A549 (cell line): ENCODE results near the gene KCNJ14. TPM values are rescaled to one million over a fixed set of nuclear protein-coding genes. Genes with fewer than 3 reads are reported as not detected.
A peak's percentile ranks its signal among the peaks of the same experiment; 100 is the strongest.

Source experiments
- ATAC-seq, 2 experiments: fragments of 200-7000 bp in 1 of 2; fragments of >200 bp in 1 of 2; cut with Nextera tagmentation in 1 of 2; cut with Tn5 transposase in 1 of 2; 3 replicates each; pipeline versions ENCODE4 v1.8.0 to v1.9.1; 2018 to 2020; ENCODE audit warnings: mild to moderate bottlenecking in 1 of 2, moderate library complexity in 1 of 2
- CTCF ChIA-PET: fragments of 300-600 bp; sonication (Branson Sonifier 250); formaldehyde crosslinking; extraction: SDS; loops from one replicate; lab custom pipeline; 2021; ENCODE audit warnings: antibody characterized with exemption, inconsistent platforms; lab: Yijun Ruan, JAX
- POLR2A ChIA-PET: fragments of 350-600 bp; formaldehyde crosslinking; extraction: SDS; loops from one replicate; lab custom pipeline; 2021; ENCODE audit warnings: antibody characterized with exemption, inconsistent platforms; lab: Yijun Ruan, JAX
- DNase-seq, 2 experiments: peaks; one replicate each; pipeline versions ENCODE4 v3.0.0 to v3.0.0-alpha.2; 2011 to 2016; ENCODE audit warnings: low read depth in 1 of 2, low spot score in 1 of 2
- FAIRE-seq: peaks from 2 replicates; lab custom pipeline; 2011; peaks lifted over from hg19 to GRCh38; lab: Jason Lieb, UNC
- H3K27ac ChIP-seq, 2 experiments: fragments of >200 bp; sonication (Bioruptor Twin); formaldehyde crosslinking; 3 replicates each; pipeline ENCODE4 v1.5.1; 2016 to 2017
- H3K4me1 ChIP-seq: fragments of >200 bp; sonication (Bioruptor Twin); formaldehyde crosslinking; 3 replicates; pipeline ENCODE4 v1.6.1; 2016
- H3K4me2 ChIP-seq: fragments of >200 bp; sonication (Bioruptor Twin); formaldehyde crosslinking; 3 replicates; pipeline ENCODE4 v1.6.1; 2016
- H3K4me3 ChIP-seq: fragments of >200 bp; sonication (Bioruptor Twin); formaldehyde crosslinking; 3 replicates; pipeline ENCODE4 v1.5.1; 2016
- H3K9me3 ChIP-seq: fragments of >200 bp; sonication (Bioruptor Twin); formaldehyde crosslinking; 3 replicates; pipeline ENCODE4 v1.6.1; 2016
- BHLHE40 ChIP-seq: IDR thresholded peaks from 2 replicates; pipeline ENCODE4 v1.6.1; 2012; ENCODE audit warnings: low read depth, low read length, inconsistent platforms
- FOXS1 ChIP-seq: fragments of 250-450 bp; sonication (Bioruptor Pico); IDR thresholded peaks from 2 replicates; pipeline ENCODE4 v1.5.0; 2020; ENCODE audit warnings: mild to moderate bottlenecking, moderate library complexity
- GATA3 ChIP-seq: IDR thresholded peaks from 2 replicates; pipeline ENCODE4 v1.6.1; 2012; ENCODE audit warnings: borderline replicate concordance
- HOXB5 ChIP-seq: fragments of 250-450 bp; sonication (Bioruptor Pico); IDR thresholded peaks from 2 replicates; pipeline ENCODE4 v1.5.0; 2020; ENCODE audit warnings: mild to moderate bottlenecking, moderate library complexity
- MYC ChIP-seq: IDR thresholded peaks from 2 replicates; pipeline ENCODE4 v1.6.1; 2012; ENCODE audit warnings: mild to moderate bottlenecking, inconsistent platforms, low read length, improper control_type of control experiment, borderline replicate concordance
- POLR2A ChIP-seq: IDR thresholded peaks from 2 replicates; pipeline ENCODE4 v1.6.1; 2012; ENCODE audit warnings: mild to moderate bottlenecking, low read length
- POLR2AphosphoS2 ChIP-seq: conservative IDR thresholded peaks from 2 replicates; pipeline ENCODE4 v1.6.1; 2012; ENCODE audit warnings: low read length, improper control_type of control experiment, inconsistent platforms
- RAD21 ChIP-seq, 2 experiments: fragments of >200 bp in 1 of 2; sonication (Bioruptor Twin) in 1 of 2; formaldehyde crosslinking in 1 of 2; IDR thresholded peaks in 1 of 2; conservative IDR thresholded peaks in 1 of 2; 2 replicates in 1 of 2; 3 replicates in 1 of 2; pipeline ENCODE4 v1.6.1; 2012 to 2018; ENCODE audit warnings: inconsistent platforms in 1 of 2
- SMC3 ChIP-seq: fragments of >200 bp; sonication (Bioruptor Twin); formaldehyde crosslinking; IDR thresholded peaks from 3 replicates; pipeline ENCODE4 v1.6.1; 2018; ENCODE audit warnings: inconsistent platforms
- ZNF302 ChIP-seq: fragments of 250-450 bp; sonication (Bioruptor Pico); IDR thresholded peaks from 2 replicates; pipeline ENCODE4 v1.9.0; 2021; ENCODE audit warnings: inconsistent platforms, mild to moderate bottlenecking, moderate library complexity
- WGBS: methylation state at CpG from one replicate; pipeline ENCODE4 v1.1.6; 2017; ENCODE audit errors: missing lambda C conversion rate; 5-methylcytosine and 5-hydroxymethylcytosine counted together
- polyA plus RNA-seq, 4 experiments: library from polyadenylated mRNA; depleted of rRNA in 3 of 4; stranded (reverse); fragments of >200 nt; fragmentation: RNase III in 1 of 4; extraction: RNeasy Plus Mini Kit Qiagen cat#74134 plus additional on column Dnase treatment in 1 of 4; gene quantifications; 2 replicates in 3 of 4; 3 replicates in 1 of 4; pipeline ENCODE4 v1.2.3, GENCODE V29; 2011 to 2017
- TF ChIP-seq, protein P1 (sequence below): fragments of >200 bp; sonication (Bioruptor Twin); formaldehyde crosslinking; IDR thresholded peaks from 2 replicates; pipeline ENCODE4 v1.6.1; 2016

Gene KCNJ14
- polyA plus RNA-seq, 2 of the 4 experiments (the other 2 are of a cell fraction), result 1.3 to 1.9 TPM

DNA sequence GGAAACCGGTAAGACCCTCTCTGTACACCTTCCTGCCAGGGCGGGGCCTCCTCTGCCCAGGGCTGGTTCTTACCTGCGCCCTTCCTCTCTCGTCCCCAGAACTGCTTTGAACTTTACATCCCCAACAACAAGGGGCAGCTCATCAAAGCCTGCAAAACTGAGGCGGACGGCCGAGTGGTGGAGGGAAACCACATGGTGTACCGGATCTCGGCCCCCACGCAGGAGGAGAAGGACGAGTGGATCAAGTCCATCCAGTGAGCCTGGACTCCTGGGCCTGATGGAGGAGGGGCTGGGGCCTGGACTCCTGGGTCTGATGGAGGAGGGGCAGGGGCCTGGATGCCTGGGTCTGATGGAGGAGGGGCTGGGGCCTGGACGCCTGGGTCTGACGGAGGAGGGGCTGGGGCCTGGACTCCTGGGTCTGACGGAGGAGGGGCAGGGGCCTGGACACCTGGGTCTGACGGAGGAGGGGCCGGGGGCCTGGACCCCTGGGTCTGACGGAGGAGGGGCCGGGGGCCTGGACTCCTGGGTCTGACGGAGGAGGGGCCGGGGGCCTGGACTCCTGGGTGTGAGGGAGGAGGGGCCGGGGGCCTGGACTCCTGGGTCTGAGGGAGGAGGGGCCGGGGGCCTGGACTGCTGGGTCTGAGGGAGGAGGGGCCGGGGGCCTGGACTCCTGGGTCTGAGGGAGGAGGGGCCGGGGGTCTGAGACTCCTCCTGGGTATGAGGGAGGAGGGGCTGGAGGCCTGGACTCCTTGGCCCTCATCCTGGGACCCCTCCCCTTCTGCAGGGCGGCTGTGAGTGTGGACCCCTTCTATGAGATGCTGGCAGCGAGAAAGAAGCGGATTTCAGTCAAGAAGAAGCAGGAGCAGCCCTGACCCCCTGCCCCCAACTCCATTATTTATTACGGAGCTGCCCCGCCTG, 23.2 kb downstream of the KCNJ14 start:
- no peak overlapping the region for H3K4me2 ChIP-seq
- CTCF ChIA-PET, result interaction anchor here (1.1 to 6.5 kb wide), 5 partner anchors 10 to 110 kb away, joined by 4 to 58 read pairs (median 7); partner anchors contain the start of gene KDELR1
- POLR2A ChIA-PET, result interaction anchor here (1.4 kb wide), 1 partner anchor 9 kb away, joined by 3 read pairs; no protein-coding TSS in a partner anchor

DNA sequence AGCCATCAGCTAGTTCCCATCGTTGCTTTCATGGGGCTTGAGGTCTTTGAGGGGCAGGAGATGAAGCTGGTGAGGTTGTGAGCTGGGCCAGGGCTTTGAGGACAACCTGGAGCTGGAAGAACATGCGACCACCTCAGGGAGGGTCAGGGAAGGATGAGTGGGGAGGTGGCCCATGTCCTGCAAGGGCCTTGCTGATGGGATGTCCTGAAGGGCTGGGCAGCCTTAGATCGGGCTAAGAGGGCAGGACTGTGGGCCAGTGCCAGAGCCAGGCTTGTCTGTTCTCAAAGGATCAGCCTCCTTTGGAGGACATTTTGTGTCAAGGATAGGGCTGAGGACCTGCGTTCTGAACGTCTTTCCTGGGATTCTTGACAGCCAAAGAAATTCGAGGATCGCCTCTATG, 24.3 kb downstream of the KCNJ14 start:
- ATAC-seq, result peak in 1 of 2 experiments; percentile 8; a peak in 3 of 6 replicates
- CTCF ChIA-PET, result interaction anchor here (0.9 to 3.6 kb wide), 5 partner anchors 9 to 109 kb away, joined by 3 to 36 read pairs (median 6); partner anchors contain the start of gene KDELR1
- TF ChIP-seq POLR2A (no peak), POLR2AphosphoS2 (peak; percentile 47; the same call in 1 of the 2 replicates)
- POLR2A ChIA-PET, result interaction anchor here (1.4 to 1.6 kb wide), 2 partner anchors 8 to 13 kb away, joined by 3 read pairs; no protein-coding TSS in a partner anchor
- Histone ChIP-seq H3K4me1 (peaks cover 16% of the 10 kb centered on the region), H3K9me3 (no peaks in the 10 kb centered on the region), H3K4me2 (no peak overlapping the region), H3K4me3 (no peak overlapping the region), H3K27ac (no peak overlapping the region)
- no peak for DNase-seq
- WGBS, result 83% methylated on average over 7 of the region's 7 CpGs
- FAIRE-seq, result no peak

More for the DNA sequence above, 23.2 kb downstream of the KCNJ14 start:
- no peak overlapping the region for H3K4me3 ChIP-seq
- FAIRE-seq (no peak), ATAC-seq (no peak)
- H3K9me3 ChIP-seq, result no peaks in the 10 kb centered on the region
- 93% methylated on average over 16 of the region's 29 CpGs for WGBS
- H3K4me1 ChIP-seq, result peaks cover 14% of the 10 kb centered on the region
- H3K27ac ChIP-seq, result no peak overlapping the region
- TF ChIP-seq RAD21 (conservative IDR thresholded peaks at IDR 0.05 in 1 of 2, IDR thresholded peaks at IDR 0.05 in 1 of 2) (no peak), MYC (no peak), ZNF302 (no peak)
- TF ChIP-seq, protein P1, sequence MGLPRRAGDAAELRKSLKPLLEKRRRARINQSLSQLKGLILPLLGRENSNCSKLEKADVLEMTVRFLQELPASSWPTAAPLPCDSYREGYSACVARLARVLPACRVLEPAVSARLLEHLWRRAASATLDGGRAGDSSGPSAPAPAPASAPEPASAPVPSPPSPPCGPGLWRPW, result no peak
- TF ChIP-seq, all 56 proteins: peak for 0
- DNase-seq, result no peak

DNA sequence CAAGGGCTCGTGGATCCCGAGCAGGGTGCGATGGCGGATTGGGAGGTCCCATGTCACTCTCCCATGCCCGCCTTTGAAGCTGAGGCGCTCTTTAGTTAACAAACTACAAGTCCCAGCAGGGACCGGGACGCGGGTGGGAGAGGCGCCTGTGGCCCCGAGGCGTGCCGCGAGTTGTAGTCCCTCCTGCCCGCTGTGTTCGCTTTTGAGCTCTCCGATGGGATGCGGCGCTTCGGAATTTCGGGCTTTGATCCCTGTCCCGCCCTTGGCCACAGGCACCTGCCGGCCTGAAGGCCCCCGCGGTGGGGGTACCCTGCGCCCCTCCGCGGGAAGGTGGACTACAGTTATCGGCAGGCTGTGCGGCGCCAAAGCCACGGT, 24.8 kb downstream of the KCNJ14 start:
- Histone ChIP-seq H3K27ac (no peak overlapping the region), H3K4me2 (no peak overlapping the region), H3K4me3 (no peak overlapping the region), H3K4me1 (peaks cover 16% of the 10 kb centered on the region), H3K9me3 (no peaks in the 10 kb centered on the region)
- 95% methylated on average over 32 of the region's 32 CpGs for WGBS
- DNase-seq, result no peak
- ChIA-PET CTCF (interaction anchor here (0.9 to 3.6 kb wide), 5 partner anchors 9 to 108 kb away, joined by 3 to 36 read pairs (median 6); partner anchors contain the start of gene KDELR1), POLR2A (interaction anchor here (1.4 to 1.6 kb wide), 2 partner anchors 7 to 14 kb away, joined by 3 read pairs; no protein-coding TSS in a partner anchor)
- TF ChIP-seq POLR2AphosphoS2, result 0 out of 2 replicates have a peak, but pooled peaks have one; percentile 27
- TF ChIP-seq SMC3, result no peak
- no peak for FAIRE-seq
- ATAC-seq, result no peak

DNA sequence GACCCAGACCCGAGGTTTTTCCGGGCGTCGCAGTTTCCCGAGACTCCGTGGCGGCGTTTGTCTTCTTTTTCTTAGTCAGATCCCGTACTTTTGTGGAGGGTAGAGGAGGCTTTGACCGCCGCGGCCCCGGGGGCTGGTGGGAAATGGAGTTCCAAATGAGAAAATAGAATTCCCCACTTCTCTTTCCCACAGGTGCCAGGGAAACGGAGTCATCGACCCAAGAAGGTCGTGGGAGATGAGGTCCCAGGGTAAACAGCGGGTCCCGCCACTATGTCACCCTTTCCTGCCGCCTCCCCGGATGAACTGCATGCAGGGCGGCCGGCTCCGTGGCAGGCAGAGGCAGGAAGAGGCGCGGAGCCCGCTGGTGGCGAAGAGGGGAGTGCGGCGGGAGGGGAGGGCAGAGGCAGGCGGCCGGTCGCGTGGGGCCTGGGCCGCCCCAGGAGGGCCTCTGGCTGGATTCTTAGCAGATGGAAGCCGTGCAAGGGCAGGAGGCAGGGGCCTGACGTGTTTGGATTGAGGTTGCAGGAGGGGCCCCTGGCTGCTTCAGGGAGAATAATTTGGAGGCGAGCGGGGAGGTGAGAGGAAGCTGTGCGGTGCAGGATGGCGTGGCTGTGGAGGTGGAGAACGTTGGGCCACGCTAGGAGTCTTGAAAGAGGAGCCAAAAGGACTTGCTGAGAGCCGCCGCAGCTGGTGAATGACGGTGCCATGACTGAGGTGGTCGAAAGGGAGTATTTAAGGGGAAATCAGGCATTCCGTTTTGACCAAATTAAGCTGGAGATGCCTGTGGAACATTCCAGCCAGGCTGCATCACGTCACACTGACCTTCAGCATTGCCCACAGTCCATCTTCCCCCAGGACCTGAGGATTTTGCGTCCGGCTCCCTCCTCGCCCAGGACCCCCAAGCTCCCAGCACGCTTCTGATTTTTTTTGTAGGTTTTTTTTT, 25.5 kb downstream of the KCNJ14 start:
- DNase-seq, result no peak
- TF ChIP-seq GATA3 (no peak), BHLHE40 (no peak), FOXS1 (CRISPR knock-in tag) (no peak), HOXB5 (CRISPR knock-in tag) (no peak), MYC (no peak), POLR2AphosphoS2 (0 out of 2 replicates have a peak, but pooled peaks have one; percentile 2)
- TF ChIP-seq, all 56 proteins: peak for 1
- CTCF ChIA-PET, result interaction anchor here (0.8 to 3.6 kb wide), 9 partner anchors 8 to 108 kb away, joined by 3 to 36 read pairs (median 3); no protein-coding TSS in a partner anchor
- Histone ChIP-seq H3K4me3 (no peak overlapping the region), H3K27ac (no peak overlapping the region), H3K4me2 (no peak overlapping the region), H3K4me1 (peaks cover 20% of the 10 kb centered on the region), H3K9me3 (no peaks in the 10 kb centered on the region)
- WGBS, result 92% methylated on average over 52 of the region's 52 CpGs
- ATAC-seq (no peak), FAIRE-seq (no peak)
- POLR2A ChIA-PET, result interaction anchor here (0.9 to 2.2 kb wide), 4 partner anchors 9 to 15 kb away, joined by 3 to 8 read pairs (median 3); no protein-coding TSS in a partner anchor
